Measurements from ENCODE around the gene PTGR2. TPM values are rescaled to one million over a fixed set of nuclear protein-coding genes. Genes with fewer than 3 reads are reported as not detected.

PTGR2 gene
- total and polyA plus RNA-seq, 4 donors = 4.2 to 9.5 (median 7.9) TPM

DNA sequence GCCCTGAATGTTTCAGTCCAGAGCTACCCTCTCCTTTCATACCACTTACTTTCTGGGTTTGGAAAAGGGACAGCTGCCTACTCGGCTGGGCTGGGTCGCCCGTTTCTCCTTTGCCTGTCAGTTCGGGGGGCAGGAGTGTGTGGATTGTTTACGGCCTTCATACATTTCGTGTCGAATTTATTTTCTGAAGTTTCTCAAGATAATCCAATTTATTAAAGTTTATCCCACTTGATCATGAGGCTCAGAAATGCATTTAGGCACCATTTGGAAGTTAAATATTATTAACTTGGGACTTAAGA, 35.6 kb downstream of the PTGR2 start:
- DNase-seq (ENCODE audit: low spot score) = no peak
- WGBS = 1% methylated on average over 7 of the region's 7 CpGs
- no peaks in the 10 kb centered on the region for H3K9me3 ChIP-seq (ENCODE audit: control insufficient read depth in 4 of 4, low read length in 3 of 4)
- peak overlapping the region; percentile 88 to 90 for H3K9ac ChIP-seq (ENCODE audit: low read depth in 1 of 2, low read length in 2 of 2)
- peaks cover 0 to 4% (median 1%) of the 10 kb centered on the region in 4 donors for H3K36me3 ChIP-seq (ENCODE audit: control insufficient read depth in 4 of 4, insufficient read depth in 3 of 4, low read depth in 1 of 4, low read length in 3 of 4)
- peak overlapping the region; percentile 84 to 87 for H3K27ac ChIP-seq (ENCODE audit: low read depth in 1 of 2, low read length in 2 of 2)
- H3K4me1 ChIP-seq (ENCODE audit: control insufficient read depth in 4 of 4, insufficient read depth in 4 of 4, low read length in 3 of 4) = peaks cover 4 to 22% (median 13%) of the 10 kb centered on the region in 4 donors
- no peak for TF ChIP-seq FOXA2 (IDR thresholded peaks at IDR 0.05)
- TF ChIP-seq CTCF (IDR thresholded peaks at IDR 0.05; ENCODE audit: low read depth, low read length, missing input control) = no peak
- no peaks in the 10 kb centered on the region for H3K27me3 ChIP-seq (ENCODE audit: control insufficient read depth in 4 of 4, insufficient read depth in 4 of 4, low read length in 3 of 4)
- peak overlapping the region; percentile 74 to 87 (median 85) for H3K4me3 ChIP-seq (ENCODE audit: low read depth in 1 of 3, low read length in 3 of 3)

- no peak for DNase-seq (ENCODE audit: low spot score)
- Histone ChIP-seq H3K27me3 (ENCODE audit: control insufficient read depth in 4 of 4, insufficient read depth in 4 of 4, low read length in 3 of 4) (no peaks in the 10 kb centered on the region), H3K27ac (ENCODE audit: low read depth in 1 of 2, low read length in 2 of 2) (peak overlapping the region; percentile 21 to 84), H3K4me3 (ENCODE audit: low read depth in 1 of 3, low read length in 3 of 3) (peak overlapping the region; percentile 74 to 87 (median 85)), H3K9me3 (ENCODE audit: control insufficient read depth in 4 of 4, low read length in 3 of 4) (no peaks in the 10 kb centered on the region), H3K36me3 (ENCODE audit: control insufficient read depth in 4 of 4, insufficient read depth in 3 of 4, low read depth in 1 of 4, low read length in 3 of 4) (peaks cover 0 to 4% (median 1%) of the 10 kb centered on the region in 4 donors), H3K4me1 (ENCODE audit: control insufficient read depth in 4 of 4, insufficient read depth in 4 of 4, low read length in 3 of 4) (peaks cover 4 to 22% (median 13%) of the 10 kb centered on the region in 4 donors), H3K9ac (ENCODE audit: low read depth in 1 of 2, low read length in 2 of 2) (peak overlapping the region; percentile 88 to 90)
- TF ChIP-seq YY1 (IDR thresholded peaks at IDR 0.05) (no peak), GABPA (IDR thresholded peaks at IDR 0.05 in 1 of 2, conservative IDR thresholded peaks at IDR 0.05 in 1 of 2) (no peak), FOXA1 (IDR thresholded peaks at IDR 0.05) (no peak), TAF1 (conservative IDR thresholded peaks at IDR 0.05) (no peak), JUND (IDR thresholded peaks at IDR 0.05) (no peak), NR2F2 (IDR thresholded peaks at IDR 0.05) (no peak)
- TF ChIP-seq, protein P1, sequence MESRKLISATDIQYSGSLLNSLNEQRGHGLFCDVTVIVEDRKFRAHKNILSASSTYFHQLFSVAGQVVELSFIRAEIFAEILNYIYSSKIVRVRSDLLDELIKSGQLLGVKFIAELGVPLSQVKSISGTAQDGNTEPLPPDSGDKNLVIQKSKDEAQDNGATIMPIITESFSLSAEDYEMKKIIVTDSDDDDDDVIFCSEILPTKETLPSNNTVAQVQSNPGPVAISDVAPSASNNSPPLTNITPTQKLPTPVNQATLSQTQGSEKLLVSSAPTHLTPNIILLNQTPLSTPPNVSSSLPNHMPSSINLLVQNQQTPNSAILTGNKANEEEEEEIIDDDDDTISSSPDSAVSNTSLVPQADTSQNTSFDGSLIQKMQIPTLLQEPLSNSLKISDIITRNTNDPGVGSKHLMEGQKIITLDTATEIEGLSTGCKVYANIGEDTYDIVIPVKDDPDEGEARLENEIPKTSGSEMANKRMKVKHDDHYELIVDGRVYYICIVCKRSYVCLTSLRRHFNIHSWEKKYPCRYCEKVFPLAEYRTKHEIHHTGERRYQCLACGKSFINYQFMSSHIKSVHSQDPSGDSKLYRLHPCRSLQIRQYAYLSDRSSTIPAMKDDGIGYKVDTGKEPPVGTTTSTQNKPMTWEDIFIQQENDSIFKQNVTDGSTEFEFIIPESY (IDR thresholded peaks at IDR 0.05) = no peak
- TF ChIP-seq, protein P2, sequence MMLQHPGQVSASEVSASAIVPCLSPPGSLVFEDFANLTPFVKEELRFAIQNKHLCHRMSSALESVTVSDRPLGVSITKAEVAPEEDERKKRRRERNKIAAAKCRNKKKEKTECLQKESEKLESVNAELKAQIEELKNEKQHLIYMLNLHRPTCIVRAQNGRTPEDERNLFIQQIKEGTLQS (IDR thresholded peaks at IDR 0.05) = no peak
- 29% methylated on average over 7 of the region's 7 CpGs for WGBS
These were observed 36.2 kb downstream of the PTGR2 start for GRCh38 chr14:73887694-73888459.

DNA sequence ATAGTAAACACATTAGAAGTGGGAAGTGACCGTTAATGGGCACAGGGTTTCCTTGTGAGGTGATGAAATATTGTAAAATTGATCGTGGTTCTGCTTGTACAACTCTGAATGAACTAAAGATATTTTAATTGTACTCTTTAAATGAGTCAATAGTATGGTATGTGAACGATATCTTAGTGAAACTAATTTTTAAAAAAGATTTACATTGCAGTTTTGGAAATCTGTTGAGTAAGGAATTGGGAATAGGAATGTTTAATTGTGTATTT, 36.8 kb downstream of the PTGR2 start:
- Histone ChIP-seq H3K36me3 (ENCODE audit: control insufficient read depth in 4 of 4, insufficient read depth in 3 of 4, low read depth in 1 of 4, low read length in 3 of 4) (peaks cover 2 to 4% (median 4%) of the 10 kb centered on the region in 4 donors), H3K27me3 (ENCODE audit: control insufficient read depth in 4 of 4, insufficient read depth in 4 of 4, low read length in 3 of 4) (no peaks in the 10 kb centered on the region), H3K9me3 (ENCODE audit: control insufficient read depth in 4 of 4, low read length in 3 of 4) (no peaks in the 10 kb centered on the region), H3K9ac (ENCODE audit: low read depth in 1 of 2, low read length in 2 of 2) (peak overlapping the region in 1 of 2 donors; percentile 88), H3K27ac (ENCODE audit: low read depth in 1 of 2, low read length in 2 of 2) (peak overlapping the region in 1 of 2 donors; percentile 21), H3K4me1 (ENCODE audit: control insufficient read depth in 4 of 4, insufficient read depth in 4 of 4, low read length in 3 of 4) (peaks cover 4 to 22% (median 13%) of the 10 kb centered on the region in 4 donors), H3K4me3 (ENCODE audit: low read depth in 1 of 3, low read length in 3 of 3) (peak overlapping the region in 1 of 3 donors; percentile 85)
- TF ChIP-seq, protein P2 (IDR thresholded peaks at IDR 0.05) = no peak
- no peak for TF ChIP-seq GABPA (IDR thresholded peaks at IDR 0.05 in 1 of 2, conservative IDR thresholded peaks at IDR 0.05 in 1 of 2)
- 42% methylated on average over 3 of the region's 3 CpGs for WGBS
- no peak for DNase-seq (ENCODE audit: low spot score)
